AG09309 (cell line): ENCODE measurements around the gene NRM.

Experiments
- DNase-seq: peaks from one replicate; pipeline ENCODE4 v3.0.0-alpha.2; 2010; ENCODE audit warnings: low read depth
- H3K4me3 ChIP-seq: 2 replicates; pipeline ENCODE4 v1.5.1; 2011; ENCODE audit warnings: mild to moderate bottlenecking, low read depth, low read length, moderate library complexity; ENCODE audit not compliant: control insufficient read depth
- CTCF ChIP-seq: IDR thresholded peaks from 2 replicates; pipeline ENCODE4 v1.5.1; 2011; ENCODE audit warnings: mild to moderate bottlenecking, low read depth, low read length, inconsistent platforms; ENCODE audit not compliant: insufficient read depth, control insufficient read depth; ENCODE audit errors: missing control alignments

NRM gene

GRCh38 chr6:30691208-30691847, 544 bp upstream of the NRM start:
- no peak for TF ChIP-seq CTCF
- peak overlapping the region; percentile 83 for H3K4me3 ChIP-seq
- no peak for DNase-seq

- peak overlapping the region; percentile 83 for H3K4me3 ChIP-seq
- no peak for DNase-seq
- TF ChIP-seq CTCF, result no peak
These were observed 799 bp downstream of the NRM start for GRCh38 chr6:30689985-30690384.

GRCh38 chr6:30689022-30689865, 1.5 kb downstream of the NRM start:
- H3K4me3 ChIP-seq, result no peak overlapping the region
- TF ChIP-seq CTCF, result no peak
- DNase-seq, result no peak

- TF ChIP-seq CTCF, result no peak
- no peak for DNase-seq
- peak overlapping the region; percentile 89 for H3K4me3 ChIP-seq
These were observed 2.2 kb downstream of the NRM start for GRCh38 chr6:30688569-30688968.

- H3K4me3 ChIP-seq, result peak overlapping the region; percentile 89
- TF ChIP-seq CTCF, result peak; percentile 46
- no peak for DNase-seq
These were observed 2.9 kb downstream of the NRM start for GRCh38 chr6:30687659-30688431.

- peak overlapping the region; percentile 89 for H3K4me3 ChIP-seq
- no peak for TF ChIP-seq CTCF
- peak; percentile 85 for DNase-seq
These were observed 3.7 kb downstream of the NRM start for GRCh38 chr6:30686908-30687658.
